GM19328 (cell line): ENCODE data around the gene TRIM28.

Experiments used
- ATAC-seq: cut with Tn5 transposase; IDR thresholded peaks from one replicate; pipeline ENCODE4 v1.9.1; 2021; ENCODE audit warnings: mild to moderate bottlenecking, moderate library complexity; ENCODE audit not compliant: unreplicated experiment

Gene TRIM28

DNA sequence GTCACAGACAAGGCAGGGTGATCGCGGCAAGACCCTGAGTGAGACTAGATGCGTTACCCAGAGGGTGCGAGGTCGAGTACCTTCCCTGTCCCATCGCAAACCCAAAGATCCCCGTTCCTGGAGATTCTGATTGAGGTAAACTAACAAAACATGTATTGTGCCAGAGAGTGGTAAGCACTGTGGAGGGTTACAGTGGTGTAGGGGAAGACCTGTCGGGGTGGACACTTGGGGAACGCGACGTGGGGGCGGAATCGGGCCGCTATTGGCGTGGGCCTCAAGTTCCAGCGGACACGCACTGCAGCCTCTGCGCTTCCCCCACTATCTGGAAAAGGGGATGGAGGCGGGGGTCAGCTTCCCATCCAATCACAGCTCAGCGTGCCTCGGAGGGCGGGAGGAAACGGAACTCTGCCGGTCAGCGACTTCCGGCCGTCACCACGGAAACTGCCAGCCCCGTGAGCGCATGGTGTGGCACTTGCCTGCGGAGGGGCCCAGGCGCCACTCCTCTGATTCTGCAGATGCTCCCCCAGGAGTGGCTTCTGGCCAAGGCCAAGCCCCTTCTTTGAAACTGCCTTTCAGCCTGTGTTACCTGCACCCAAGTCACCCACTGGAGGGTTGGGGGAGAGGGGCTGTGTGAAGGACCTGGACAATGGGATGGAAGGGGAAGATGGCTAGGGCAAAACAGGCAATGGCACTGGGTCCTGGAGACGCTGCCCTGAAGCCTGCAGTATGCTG lies 15.6 kb downstream of the TRIM28 start:
- no peak for ATAC-seq

DNA sequence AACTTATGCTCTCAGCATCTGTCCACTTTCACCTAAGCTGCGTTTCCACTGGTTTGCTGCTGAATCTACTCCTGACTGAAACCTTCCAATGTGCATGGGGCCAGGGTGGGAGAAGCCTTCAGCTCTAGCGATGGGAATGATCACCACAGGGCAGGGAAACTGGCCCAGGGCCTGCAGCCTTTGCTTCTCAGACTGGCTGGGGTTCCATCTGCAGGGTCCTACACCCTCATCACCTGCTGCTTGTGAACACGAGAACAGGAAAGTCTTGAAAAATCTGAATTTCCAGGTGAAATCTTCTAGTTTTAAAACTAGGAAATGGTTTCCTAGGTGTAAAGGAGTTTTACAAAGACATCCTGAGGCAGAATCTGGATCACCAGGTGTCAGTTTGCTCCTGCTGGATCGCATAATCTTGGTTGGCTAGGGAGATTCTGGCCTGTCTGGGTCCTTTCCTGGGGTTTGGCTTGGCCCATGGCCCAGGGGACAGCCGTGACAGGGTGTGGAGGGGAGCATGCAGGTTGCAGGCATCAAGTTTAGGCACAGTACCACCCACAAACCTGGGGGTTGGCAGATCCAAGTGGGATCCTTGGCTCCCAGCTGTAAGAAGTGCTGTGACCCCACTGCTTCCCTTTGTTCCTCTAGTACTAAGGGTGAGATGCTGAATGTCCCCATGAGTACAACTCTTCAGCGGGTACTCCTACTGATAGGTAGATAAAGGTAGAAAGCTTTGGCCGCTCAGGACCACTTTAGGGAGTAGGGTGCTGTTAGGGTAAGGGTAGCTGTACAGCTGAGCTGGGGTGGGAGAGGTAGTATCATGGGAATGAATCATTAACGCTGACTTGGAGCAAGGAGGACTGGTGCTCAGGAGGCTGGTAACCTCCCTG lies 16.4 kb downstream of the TRIM28 start:
- no peak for ATAC-seq

DNA sequence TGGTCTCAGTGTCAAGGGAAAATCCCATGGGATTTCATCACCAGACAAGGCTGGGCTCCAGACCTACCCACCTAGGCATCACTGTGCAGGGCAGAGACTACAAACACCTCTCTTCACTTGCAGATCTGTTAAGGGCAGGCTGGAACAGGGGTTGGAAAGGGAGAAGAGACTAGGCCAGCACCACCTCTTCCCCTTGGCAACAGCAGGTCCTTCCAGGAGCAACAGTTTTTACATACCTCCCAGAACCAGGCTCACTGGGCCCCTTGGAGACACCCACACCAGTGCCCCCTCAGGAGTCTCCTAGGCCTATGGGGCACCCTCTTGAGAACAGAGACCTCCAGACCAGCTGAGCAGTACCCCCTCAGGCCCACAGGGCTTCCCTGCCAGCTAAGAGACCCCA lies 17.1 kb downstream of the TRIM28 start:
- ATAC-seq, result no peak

DNA sequence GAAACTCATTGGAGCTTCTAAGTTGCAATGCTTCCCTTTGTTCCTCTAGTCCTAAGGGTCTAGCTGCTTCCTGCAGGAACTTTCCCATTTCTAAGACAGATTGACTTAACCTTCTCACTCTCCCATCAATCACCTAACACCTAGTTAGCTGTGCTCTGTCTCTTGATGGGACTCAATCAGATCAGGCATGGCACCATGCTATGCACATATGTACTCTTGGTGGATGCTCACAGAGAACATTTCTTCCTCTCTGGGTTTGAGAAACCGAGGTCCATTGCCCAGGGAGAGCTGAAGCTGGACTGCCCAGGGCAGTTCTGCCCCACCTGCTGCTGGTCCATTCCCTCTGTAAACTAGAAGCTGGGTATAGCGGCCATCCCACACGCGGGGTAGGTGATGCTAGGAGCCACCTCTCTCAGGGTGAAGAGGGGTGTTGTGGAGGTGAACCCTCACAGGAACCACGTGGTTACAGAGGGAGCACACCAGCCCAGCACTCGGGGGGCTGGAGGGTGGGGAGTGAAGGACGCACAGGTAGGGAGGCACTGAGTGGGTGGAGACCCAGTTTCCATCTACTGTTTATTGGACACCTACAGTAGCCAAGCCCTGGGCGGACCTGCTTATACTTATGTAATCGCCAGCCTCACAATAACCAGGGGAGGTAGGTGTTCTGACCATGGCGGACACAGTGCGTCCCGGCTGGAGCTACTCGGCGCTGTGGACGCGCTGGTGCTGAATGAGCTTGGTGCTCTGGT lies 17.7 kb downstream of the TRIM28 start:
- ATAC-seq, result no peak

DNA sequence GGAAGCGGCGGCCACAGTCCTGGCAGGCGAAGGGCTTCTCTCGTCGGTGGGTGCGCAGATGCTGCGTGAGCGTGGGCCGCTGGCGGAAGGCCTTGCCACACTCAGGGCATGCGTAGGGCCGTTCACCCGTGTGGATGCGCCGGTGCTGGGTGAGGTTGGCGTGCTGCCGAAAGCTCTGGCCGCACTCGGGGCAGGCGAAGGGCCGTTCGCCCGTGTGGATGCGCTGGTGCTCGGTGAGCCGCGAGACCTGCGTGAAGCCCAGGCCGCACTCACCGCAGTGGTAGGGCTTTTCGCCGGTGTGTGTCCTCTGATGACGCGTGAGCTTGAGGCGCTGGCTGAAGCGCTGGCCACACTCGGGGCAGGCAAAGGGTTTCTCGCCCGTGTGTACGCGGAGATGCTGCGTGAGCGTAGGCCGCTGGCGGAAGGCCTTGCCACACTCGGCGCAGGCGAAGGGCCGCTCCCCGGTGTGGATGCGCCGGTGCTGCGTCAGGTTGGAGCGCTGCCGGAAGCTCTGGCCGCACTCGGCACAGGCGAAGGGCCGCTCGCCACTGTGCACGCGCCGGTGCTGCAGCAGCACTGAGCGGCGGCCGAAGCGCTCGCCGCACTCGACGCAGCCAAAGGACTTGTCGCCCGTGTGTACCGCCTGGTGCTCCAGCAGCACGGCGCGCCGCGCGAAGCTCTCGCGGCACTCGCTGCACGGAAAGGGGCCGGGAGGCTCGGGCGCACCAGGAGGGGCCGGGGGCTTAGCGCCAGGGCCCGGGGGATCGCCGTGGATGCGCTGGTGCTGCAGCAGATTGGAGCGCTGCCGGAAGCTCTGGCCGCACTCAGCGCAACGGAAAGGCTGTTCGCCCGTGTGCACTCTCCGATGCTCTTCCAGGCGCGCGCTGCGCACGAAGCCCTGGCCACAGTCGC lies 18.5 kb downstream of the TRIM28 start:
- no peak for ATAC-seq

DNA sequence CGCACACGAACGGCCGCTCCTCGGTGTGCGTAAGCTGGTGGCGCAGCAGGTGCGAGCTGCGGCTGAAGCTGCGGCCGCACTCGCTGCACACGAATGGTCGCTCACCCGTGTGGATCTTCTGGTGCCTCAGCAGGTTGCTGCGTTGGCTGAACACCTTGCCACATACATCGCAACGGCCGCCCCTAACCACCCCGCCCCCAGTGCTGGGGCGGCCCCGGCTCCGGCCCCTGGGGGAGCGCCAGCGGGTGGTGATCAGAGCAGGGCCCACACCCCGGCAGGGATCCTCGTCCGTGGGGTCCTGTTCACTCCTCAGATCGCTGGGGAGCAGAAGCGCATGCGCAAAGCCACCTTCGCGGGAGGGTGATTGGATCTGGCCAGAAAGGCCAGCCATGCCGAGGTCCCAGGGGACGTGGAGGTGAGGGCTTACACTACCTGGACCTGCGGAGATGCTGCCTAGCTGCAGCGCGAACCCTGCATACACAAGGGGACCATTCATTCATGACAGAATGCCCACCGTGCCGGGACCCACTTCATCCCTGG lies 19.2 kb downstream of the TRIM28 start:
- ATAC-seq, result no peak

DNA sequence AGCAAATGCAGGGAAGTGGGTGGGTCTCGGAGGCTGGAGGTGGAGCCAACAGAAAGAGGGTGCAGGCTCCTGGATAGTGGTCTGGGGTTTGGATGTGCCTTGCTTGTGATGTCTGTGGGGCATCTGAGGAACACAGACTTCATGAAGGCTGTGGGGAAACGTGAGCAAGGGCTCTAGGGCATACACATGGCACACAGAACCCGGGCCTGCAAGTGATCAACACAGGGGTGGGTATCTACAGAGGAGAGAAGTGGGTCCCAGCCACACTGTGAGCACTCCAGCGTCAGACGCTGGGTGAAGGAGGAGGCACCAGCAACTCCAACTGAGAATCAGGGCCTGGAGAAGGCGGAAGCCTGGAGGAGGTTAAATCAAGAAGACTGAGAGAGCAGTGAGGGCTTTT lies 20.0 kb downstream of the TRIM28 start:
- ATAC-seq, result no peak

DNA sequence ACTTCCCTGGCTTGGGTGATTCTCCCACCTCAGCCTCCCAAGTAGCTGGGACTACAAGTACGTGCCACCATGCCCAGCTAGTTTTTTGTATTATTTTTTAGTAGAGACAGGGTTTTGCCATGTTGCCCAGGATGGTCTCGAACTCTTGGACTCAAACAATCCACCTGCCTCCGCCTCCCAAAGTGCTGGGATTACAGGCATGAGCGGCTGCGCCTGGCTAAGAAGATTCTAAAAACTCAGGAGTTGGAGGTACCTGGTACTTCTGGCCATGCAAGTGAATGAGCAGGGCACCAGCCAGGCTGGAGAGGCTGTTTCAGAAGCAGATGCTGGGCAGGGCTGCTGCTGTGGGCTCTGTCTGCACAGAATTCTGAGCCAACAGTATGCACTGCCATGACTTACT lies 23.1 kb downstream of the TRIM28 start:
- no peak for ATAC-seq

DNA sequence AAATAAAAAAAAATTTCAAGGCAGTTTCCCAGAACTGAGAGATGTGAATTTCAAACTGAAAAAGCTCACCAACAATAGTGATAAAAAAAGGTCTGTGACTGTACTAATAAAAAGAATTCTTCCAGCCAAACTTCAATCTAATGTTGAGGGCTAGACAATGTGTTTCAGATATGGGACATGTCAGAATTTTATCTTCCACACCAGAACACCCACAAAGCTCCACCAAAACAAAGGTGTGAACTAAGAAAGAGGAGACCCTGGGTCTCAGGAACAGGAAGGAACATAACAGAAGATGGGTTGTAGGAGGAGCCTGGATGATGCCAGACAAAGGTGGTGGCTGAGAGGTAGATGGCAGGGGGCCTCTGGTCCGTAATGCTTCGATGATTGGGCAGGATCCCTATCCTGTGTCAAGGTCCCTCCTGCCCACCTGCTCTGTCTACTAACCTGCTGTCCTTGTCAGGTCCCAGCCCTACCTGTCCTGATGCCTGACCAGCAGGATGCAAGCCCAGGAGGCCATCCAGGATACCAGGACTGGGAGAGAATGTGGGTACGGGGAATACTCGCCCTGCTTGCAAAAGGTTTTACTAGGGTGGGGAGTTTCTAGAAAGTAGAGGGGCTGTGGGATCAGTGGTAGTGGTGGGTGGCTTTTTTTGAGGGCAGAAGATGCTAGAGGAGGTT lies 24.7 kb downstream of the TRIM28 start:
- ATAC-seq, result no peak

DNA sequence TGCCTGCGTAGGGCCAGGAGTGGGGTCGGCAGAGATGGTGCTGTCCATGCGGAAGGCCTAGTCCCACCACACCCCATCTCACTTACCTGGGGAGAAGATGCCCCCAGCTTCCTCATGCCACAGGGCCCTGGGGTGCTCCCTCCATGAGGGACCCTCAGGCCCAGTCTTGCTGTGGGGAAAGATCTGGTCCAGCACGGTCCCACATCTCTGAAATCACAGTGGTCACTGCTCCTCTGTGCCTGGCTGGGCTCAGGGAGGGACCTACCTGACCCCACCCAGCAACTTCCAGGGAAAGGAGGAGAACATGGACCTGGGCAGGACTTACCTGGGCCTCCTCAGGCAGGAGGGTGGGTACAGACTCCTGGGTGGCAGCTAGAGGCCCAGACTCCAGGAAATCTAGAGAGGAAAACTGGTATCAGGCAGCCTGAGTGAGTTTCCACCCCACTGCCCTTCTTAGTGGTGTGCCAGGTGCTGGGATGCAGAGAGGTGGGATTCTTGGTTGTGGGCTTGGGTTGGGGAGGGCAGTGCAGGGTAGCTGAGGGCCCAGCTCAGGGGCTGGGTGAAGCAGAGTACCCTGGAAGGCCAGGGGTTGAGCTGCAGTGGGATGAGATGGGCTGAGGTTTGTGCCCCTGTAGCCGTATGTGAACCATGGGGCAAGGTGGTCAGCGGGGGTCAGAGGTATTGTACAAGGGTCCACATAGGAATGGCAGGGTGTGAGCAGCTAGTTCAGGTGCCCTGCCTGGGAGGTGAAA lies 25.5 kb downstream of the TRIM28 start:
- no peak for ATAC-seq

DNA sequence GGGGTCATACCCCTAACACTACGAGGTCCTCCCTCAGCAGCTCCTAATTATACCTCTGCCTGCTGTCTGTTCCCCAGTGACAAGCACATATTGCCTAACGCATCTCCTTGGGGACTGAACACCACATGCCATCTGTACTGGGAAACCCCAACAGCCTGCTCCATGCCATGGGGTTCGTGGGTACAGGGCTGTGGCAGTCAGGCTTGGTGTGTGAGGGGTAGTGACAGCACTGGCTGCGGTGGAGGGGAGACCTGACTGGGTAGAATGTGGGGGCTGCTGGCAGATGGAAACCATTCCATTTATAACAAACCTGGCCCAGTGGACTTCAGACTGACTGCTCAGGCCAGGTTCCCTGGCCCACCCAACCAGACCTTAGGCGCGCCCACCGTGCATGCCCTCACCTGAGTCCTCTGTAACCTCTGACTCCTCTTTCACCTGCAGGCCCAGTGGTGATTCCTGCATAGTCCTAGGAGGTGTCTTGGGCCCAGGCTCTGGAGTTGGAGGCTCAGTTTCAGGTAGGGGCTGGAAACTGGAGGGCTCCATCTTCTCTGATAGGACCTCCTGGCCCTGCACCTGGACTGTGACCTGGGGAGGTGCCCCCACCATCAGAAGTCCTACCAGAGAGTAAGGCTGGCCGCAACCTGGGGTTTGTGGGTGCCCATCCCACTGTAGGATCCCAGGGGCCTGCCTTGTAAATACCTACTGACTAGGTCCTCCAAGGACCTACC lies 26.2 kb downstream of the TRIM28 start:
- ATAC-seq, result no peak

DNA sequence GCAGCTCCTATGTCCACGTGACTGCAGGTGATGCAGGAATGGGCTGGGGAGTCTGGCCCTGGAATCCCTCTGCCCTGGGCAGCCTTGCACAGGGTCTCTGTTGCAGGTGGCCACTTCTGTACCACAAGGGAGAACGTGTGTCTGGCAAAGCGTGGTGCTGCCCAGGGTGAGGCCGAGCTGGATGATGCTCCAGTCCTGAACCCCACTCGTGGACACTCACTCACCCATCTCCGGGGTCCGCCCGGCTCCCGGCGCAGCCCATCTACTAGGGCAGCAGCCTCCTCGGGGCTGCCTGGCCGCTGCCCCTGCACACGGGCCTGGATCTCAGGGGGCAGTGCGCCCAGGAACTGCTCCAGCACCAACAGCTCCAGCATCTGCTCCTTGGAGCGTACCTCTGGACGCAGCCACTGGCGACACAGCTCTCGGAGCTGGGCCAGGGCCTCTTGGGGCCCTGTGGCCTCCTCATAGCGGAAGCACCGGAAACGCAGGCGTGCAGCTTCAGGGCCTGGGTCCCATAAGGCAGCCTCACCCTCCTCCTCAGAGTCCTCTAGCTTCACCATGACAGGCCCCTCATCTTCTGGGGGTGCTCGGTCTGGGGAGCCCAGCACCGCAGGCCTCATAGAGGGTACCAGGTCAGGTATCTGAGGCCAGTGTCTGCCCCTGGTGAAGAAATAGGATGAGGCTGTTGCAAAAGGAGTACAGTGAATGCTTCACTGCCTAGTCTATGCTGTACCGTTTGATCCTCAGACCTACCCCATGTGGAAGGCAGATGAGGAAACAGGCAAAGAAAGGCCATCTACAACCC lies 27.1 kb downstream of the TRIM28 start:
- no peak for ATAC-seq

DNA sequence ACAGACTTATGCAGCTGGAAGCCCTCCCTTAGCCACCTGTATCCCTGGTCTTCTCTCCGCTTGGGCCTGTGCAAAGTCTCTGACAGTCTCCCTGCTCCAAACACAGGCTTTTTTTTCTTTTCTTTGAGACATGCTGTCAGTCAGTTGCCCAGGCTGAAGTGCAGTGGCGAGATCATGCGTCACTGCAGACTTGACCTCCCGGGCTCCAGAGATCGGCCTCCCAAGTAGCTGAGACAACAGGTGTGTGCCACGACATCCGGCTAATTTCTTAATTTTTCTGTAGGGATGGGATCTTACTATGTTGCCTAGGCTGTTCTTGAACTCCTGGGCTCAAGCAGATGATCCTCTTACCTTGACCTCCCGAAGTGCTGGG lies 27.7 kb downstream of the TRIM28 start:
- no peak for ATAC-seq

DNA sequence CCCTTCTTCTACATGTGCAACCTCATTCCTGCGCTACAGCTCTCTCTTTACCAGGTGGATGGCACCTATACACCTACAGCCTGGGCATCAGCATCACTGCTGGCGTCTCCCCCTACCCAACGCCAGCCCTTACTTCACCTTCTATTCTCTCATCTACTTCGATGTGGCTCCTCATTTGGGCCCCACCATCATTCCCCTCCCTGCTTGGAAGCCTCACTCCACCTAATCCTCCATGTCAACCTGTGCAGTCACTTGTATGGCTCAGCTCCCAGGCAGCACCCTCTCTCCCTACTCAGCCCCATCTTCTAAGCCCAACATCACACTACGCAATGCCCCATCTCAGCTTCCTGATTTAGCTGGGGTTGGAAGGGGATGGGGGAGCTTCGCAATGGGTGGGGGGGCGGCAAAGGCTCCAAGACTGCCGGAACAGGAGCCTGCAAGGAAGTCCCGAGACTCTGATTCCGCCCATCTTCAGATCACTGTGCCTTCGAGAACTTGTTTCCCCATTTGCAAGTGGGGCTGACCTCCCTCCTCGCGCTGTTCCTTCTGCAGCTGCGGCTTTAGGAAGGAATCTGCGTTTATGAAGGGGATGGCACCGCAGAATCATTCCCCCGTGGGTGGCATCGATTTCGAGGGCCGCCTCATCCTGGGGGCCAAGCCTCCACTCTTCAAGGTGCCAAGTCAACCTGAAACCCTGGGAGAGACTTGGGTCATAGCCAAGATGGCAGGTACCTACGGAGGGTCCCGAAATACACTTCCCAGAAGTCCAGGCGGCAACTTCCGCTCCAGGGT lies 28.4 kb downstream of the TRIM28 start:
- no peak for ATAC-seq

DNA sequence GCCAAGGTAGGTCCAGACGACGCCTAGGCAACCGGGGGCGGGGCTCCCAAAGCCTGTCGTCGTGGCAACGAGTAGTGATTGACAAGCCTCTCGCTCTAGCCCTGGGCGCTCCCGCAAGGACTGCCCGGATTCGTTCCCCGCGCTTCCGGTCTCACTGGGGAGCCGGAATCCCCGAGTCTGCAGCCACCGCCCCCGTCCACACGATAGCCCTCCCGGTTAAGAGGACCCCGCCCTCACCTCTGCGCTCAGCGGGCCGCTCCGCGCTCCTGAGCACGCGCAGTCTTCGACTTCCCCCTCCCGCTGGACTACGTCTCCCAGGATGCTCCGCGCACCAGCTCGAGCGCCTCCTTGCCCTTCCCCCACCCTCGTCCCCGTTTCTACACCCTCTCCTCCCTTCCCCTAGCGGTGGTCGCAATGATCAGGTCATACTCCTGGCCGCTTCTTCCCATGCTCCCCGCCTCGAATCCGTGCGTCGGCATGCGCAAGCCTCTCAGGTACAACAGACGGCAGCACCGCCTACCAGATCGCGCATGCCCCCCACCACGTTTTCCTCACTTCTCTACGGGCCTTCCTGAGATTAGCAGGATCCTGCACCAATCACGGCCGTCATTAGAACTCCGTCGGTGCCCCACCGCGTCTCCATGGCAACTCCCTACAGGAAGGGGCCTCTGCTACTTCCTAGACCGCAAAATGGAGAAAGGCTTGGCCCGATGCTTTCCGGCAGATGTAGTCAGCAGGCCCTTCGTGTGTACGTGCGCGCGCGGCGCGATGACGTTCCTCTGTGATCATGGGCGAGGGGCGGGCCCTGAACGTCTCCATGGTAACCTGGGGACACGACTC lies 29.2 kb downstream of the TRIM28 start, which contains the start of gene MZF1:
Gene MZF1 (minus strand): TSS at position 518 of the 840 bp plus-strand sequence. CDS start 1,946 bp downstream, outside the sequence.
- peak; percentile 52 for ATAC-seq
